HG03460 (cell line): ENCODE measurements around the gene PDE6B.

ENCODE experiments used
- ATAC-seq: cut with Tn5 transposase; IDR thresholded peaks from one replicate; pipeline ENCODE4 v1.9.1; 2021; ENCODE audit not compliant: unreplicated experiment

Gene PDE6B

GRCh38 chr4:600850-601515 is 24.4 kb upstream of the PDE6B start:
- no peak for ATAC-seq

- no peak for ATAC-seq
Measured at GRCh38 chr4:601612-602558, 23.5 kb upstream of the PDE6B start.

- ATAC-seq: no peak
Measured at GRCh38 chr4:602559-602942, 22.8 kb upstream of the PDE6B start.

GRCh38 chr4:604131-604530 is 21.2 kb upstream of the PDE6B start:
- no peak for ATAC-seq

GRCh38 chr4:605702-606425 is 19.5 kb upstream of the PDE6B start:
- ATAC-seq: no peak

GRCh38 chr4:608236-608635 is 17.1 kb upstream of the PDE6B start:
- ATAC-seq: no peak

GRCh38 chr4:609400-610050 is 15.8 kb upstream of the PDE6B start:
- ATAC-seq: no peak

GRCh38 chr4:610411-611261 is 14.7 kb upstream of the PDE6B start:
- ATAC-seq: no peak

GRCh38 chr4:612052-612748 is 13.2 kb upstream of the PDE6B start:
- no peak for ATAC-seq

- ATAC-seq: no peak
Measured at GRCh38 chr4:612749-613125, 12.6 kb upstream of the PDE6B start.

GRCh38 chr4:613126-613525 is 12.2 kb upstream of the PDE6B start:
- ATAC-seq: no peak

- ATAC-seq: no peak
Measured at GRCh38 chr4:616091-616490, 9.3 kb upstream of the PDE6B start.

GRCh38 chr4:616911-617643 is 8.3 kb upstream of the PDE6B start:
- no peak for ATAC-seq

- no peak for ATAC-seq
Measured at GRCh38 chr4:617644-618641, 7.4 kb upstream of the PDE6B start.

- ATAC-seq: no peak
Measured at GRCh38 chr4:620201-620600, 5.2 kb upstream of the PDE6B start.

GRCh38 chr4:620851-621261 is 4.5 kb upstream of the PDE6B start:
- ATAC-seq: no peak

- no peak for ATAC-seq
Measured at GRCh38 chr4:621296-622070, 3.9 kb upstream of the PDE6B start.
